Measurements from ENCODE around the gene MEIS1.

- TF ChIP-seq, protein P1, sequence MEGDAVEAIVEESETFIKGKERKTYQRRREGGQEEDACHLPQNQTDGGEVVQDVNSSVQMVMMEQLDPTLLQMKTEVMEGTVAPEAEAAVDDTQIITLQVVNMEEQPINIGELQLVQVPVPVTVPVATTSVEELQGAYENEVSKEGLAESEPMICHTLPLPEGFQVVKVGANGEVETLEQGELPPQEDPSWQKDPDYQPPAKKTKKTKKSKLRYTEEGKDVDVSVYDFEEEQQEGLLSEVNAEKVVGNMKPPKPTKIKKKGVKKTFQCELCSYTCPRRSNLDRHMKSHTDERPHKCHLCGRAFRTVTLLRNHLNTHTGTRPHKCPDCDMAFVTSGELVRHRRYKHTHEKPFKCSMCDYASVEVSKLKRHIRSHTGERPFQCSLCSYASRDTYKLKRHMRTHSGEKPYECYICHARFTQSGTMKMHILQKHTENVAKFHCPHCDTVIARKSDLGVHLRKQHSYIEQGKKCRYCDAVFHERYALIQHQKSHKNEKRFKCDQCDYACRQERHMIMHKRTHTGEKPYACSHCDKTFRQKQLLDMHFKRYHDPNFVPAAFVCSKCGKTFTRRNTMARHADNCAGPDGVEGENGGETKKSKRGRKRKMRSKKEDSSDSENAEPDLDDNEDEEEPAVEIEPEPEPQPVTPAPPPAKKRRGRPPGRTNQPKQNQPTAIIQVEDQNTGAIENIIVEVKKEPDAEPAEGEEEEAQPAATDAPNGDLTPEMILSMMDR (IDR thresholded peaks at IDR 0.05), result no peak
- no peak for TF ChIP-seq POLR2A (IDR thresholded peaks at IDR 0.05)
Observed at GRCh38 chr2:66530651-66531050, 95.7 kb downstream of the MEIS1 start.
